HEK293 (cell line): ENCODE data around the gene HAUS1.

ENCODE experiments used
- CTCF ChIA-PET: fragments of 350-600 bp; formaldehyde crosslinking; extraction: SDS; loops from one replicate; lab custom pipeline; 2021; ENCODE audit warnings: antibody characterized with exemption; lab: Yijun Ruan, JAX
- POLR2A ChIA-PET: fragments of 300-600 bp; formaldehyde crosslinking; extraction: SDS; loops from one replicate; lab custom pipeline; 2020; ENCODE audit warnings: antibody characterized with exemption, inconsistent platforms; lab: Yijun Ruan, JAX
- H3K27ac ChIP-seq: fragments of 200-500 bp; sonication (Bioruptor generic); 2 replicates; pipeline ENCODE4 v1.5.1; 2014; ENCODE audit warnings: low read depth, low read length, control low read depth, inconsistent platforms; ENCODE audit errors: extremely low read depth
- H3K36me3 ChIP-seq, 2 experiments: fragments of 200-500 bp in 1 of 2; sonication (Bioruptor generic) in 1 of 2; 1 replicate in 1 of 2; 2 replicates in 1 of 2; pipeline ENCODE4 v1.5.1; 2014 to 2017; ENCODE audit warnings: inconsistent platforms in 2 of 2, low read length in 2 of 2; ENCODE audit not compliant: control insufficient read depth in 2 of 2, insufficient read depth in 1 of 2
- H3K4me1 ChIP-seq: fragments of 200-500 bp; sonication (Bioruptor generic); 2 replicates; pipeline ENCODE4 v1.5.1; 2014; ENCODE audit warnings: mild to moderate bottlenecking, low read length, inconsistent platforms; ENCODE audit not compliant: control insufficient read depth, insufficient read depth
- H3K4me3 ChIP-seq: 2 replicates; pipeline ENCODE4 v1.5.1; 2011; ENCODE audit warnings: low read depth, mild to moderate bottlenecking, control low read depth, low read length, moderate library complexity
- H3K9me3 ChIP-seq: fragments of 200-500 bp; sonication (Bioruptor generic); 2 replicates; pipeline ENCODE4 v1.5.1; 2014; ENCODE audit warnings: low read depth, low read length, inconsistent platforms; ENCODE audit not compliant: control insufficient read depth, insufficient read depth
- GLIS1 ChIP-seq: fragments of 450-650 bp; formaldehyde crosslinking; IDR thresholded peaks from 2 replicates; pipeline ENCODE4 v1.5.1; 2016; ENCODE audit warnings: missing biosample characterization, missing genetic modification characterization
- KLF1 ChIP-seq: fragments of 450-650 bp; formaldehyde crosslinking; IDR thresholded peaks from 2 replicates; pipeline ENCODE4 v1.5.1; 2016; ENCODE audit warnings: missing biosample characterization, missing genetic modification characterization
- KLF9 ChIP-seq: fragments of 450-650 bp; formaldehyde crosslinking; IDR thresholded peaks from 2 replicates; pipeline ENCODE4 v1.5.1; 2016; ENCODE audit warnings: missing biosample characterization, missing genetic modification characterization, low read depth
- SP7 ChIP-seq: fragments of 450-650 bp; formaldehyde crosslinking; IDR thresholded peaks from 2 replicates; pipeline ENCODE4 v1.5.1; 2016; ENCODE audit warnings: missing biosample characterization, missing genetic modification characterization
- ZNF341 ChIP-seq: fragments of 450-650 bp; formaldehyde crosslinking; IDR thresholded peaks from 2 replicates; pipeline ENCODE4; 2016; ENCODE audit warnings: low read depth, missing biosample characterization, missing genetic modification characterization
- ZNF354C ChIP-seq: fragments of 450-650 bp; formaldehyde crosslinking; IDR thresholded peaks from 2 replicates; pipeline ENCODE4 v1.5.1; 2016; ENCODE audit warnings: missing biosample characterization, missing genetic modification characterization, low read depth, borderline replicate concordance
- ZNF549 ChIP-seq: fragments of 450-650 bp; IDR thresholded peaks from 2 replicates; pipeline ENCODE4 v1.5.1; 2018; ENCODE audit warnings: missing biosample characterization, missing genetic modification characterization, mild to moderate bottlenecking, inconsistent platforms, moderate library complexity
- ZNF777 ChIP-seq: fragments of 450-650 bp; formaldehyde crosslinking; IDR thresholded peaks from 2 replicates; pipeline ENCODE4 v1.5.1; 2017; ENCODE audit warnings: missing biosample characterization, missing genetic modification characterization, borderline replicate concordance
- ZNF837 ChIP-seq: fragments of 450-650 bp; formaldehyde crosslinking; IDR thresholded peaks from 2 replicates; pipeline ENCODE4 v1.5.1; 2016; ENCODE audit warnings: missing biosample characterization, missing genetic modification characterization
- ZSCAN30 ChIP-seq: fragments of 450-650 bp; IDR thresholded peaks from 2 replicates; pipeline ENCODE4 v1.5.1; 2018; ENCODE audit warnings: missing biosample characterization, mild to moderate bottlenecking, missing genetic modification characterization, moderate library complexity
- TF ChIP-seq, protein P1 (sequence below): fragments of 450-650 bp; formaldehyde crosslinking; IDR thresholded peaks from 2 replicates; pipeline ENCODE4 v1.5.1; 2016; ENCODE audit warnings: missing biosample characterization, missing genetic modification characterization
- TF ChIP-seq, protein P2 (sequence below): fragments of 450-650 bp; formaldehyde crosslinking; IDR thresholded peaks from 2 replicates; pipeline ENCODE4 v1.5.1; 2016; ENCODE audit warnings: missing biosample characterization, missing genetic modification characterization
- TF ChIP-seq, protein P3 (sequence below): fragments of 450-650 bp; formaldehyde crosslinking; IDR thresholded peaks from 2 replicates; pipeline ENCODE4; 2016; ENCODE audit warnings: missing biosample characterization, missing genetic modification characterization
- TF ChIP-seq, protein P4 (sequence below): fragments of 450-650 bp; formaldehyde crosslinking; IDR thresholded peaks from 2 replicates; pipeline ENCODE4 v1.5.0; 2017; ENCODE audit warnings: missing biosample characterization, missing genetic modification characterization, borderline replicate concordance
- TF ChIP-seq, protein P5 (sequence below): fragments of 450-650 bp; formaldehyde crosslinking; IDR thresholded peaks from 2 replicates; pipeline ENCODE4 v1.5.1; 2016; ENCODE audit warnings: missing biosample characterization, missing genetic modification characterization
- TF ChIP-seq, protein P6 (sequence below): fragments of 450-650 bp; formaldehyde crosslinking; IDR thresholded peaks from 2 replicates; pipeline ENCODE4 v1.5.1; 2016; ENCODE audit warnings: missing biosample characterization, missing genetic modification characterization
- TF ChIP-seq, protein P7 (sequence below): fragments of 450-650 bp; formaldehyde crosslinking; optimal IDR thresholded peaks from 2 replicates; pipeline ENCODE3; 2016; ENCODE audit warnings: missing biosample characterization, mild to moderate bottlenecking, missing genetic modification characterization

HAUS1 gene

DNA sequence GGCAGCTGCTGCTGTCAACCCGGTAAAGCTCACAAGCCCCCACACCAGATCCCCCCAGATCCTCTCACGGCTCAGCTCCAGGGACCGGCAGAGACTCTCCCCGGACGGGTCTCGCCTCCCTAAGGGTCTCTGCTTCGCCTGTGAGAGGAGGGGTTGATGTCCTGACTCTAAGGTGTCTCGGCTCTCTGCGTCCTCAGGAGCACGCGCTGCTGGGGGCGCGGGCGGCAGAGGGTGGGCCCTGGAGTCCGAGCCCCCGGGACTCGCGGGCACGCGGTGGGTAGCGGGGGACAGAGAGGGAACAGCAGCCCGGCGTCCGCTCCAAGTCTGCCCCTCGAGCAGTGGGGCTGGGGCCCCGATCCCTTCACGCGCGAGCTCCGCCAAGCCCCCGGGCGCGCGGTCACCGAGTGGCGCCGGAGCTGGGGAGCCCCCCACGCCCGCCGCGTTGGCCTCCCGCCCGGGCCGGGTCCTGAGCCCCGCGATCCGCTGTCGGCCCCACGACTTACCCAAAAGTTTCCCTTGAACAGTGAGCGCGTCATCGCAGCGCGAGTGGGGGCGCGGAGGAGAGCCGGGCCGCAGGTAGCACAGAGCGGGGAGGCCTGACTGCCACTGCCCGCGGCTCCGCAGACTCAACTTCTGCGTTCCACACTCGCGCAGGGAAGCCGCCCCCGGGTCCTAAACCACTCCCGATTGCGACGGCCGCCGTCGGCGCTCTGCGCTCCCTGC, 32.4 kb upstream of the HAUS1 start, which contains the start of gene PSTPIP2 (continued):
- TF ChIP-seq, protein P1, sequence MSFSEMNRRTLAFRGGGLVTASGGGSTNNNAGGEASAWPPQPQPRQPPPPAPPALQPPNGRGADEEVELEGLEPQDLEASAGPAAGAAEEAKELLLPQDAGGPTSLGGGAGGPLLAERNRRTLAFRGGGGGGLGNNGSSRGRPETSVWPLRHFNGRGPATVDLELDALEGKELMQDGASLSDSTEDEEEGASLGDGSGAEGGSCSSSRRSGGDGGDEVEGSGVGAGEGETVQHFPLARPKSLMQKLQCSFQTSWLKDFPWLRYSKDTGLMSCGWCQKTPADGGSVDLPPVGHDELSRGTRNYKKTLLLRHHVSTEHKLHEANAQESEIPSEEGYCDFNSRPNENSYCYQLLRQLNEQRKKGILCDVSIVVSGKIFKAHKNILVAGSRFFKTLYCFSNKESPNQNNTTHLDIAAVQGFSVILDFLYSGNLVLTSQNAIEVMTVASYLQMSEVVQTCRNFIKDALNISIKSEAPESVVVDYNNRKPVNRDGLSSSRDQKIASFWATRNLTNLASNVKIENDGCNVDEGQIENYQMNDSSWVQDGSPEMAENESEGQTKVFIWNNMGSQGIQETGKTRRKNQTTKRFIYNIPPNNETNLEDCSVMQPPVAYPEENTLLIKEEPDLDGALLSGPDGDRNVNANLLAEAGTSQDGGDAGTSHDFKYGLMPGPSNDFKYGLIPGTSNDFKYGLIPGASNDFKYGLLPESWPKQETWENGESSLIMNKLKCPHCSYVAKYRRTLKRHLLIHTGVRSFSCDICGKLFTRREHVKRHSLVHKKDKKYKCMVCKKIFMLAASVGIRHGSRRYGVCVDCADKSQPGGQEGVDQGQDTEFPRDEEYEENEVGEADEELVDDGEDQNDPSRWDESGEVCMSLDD (tag by site-specific recombination), result peak; percentile 24; the same call in 1 of the 2 replicates
- TF ChIP-seq ZNF777 (peak; percentile 92), ZNF837 (tag by site-specific recombination) (no peak), GLIS1 (tag by site-specific recombination) (peak; percentile 21; the same call in 1 of the 2 replicates), ZNF341 (tag by site-specific recombination) (0 out of 2 replicates have a peak, but pooled peaks have one; percentile 15), ZNF354C (tag by site-specific recombination) (no peak), KLF1 (tag by site-specific recombination) (0 out of 2 replicates have a peak, but pooled peaks have one; percentile 17), ZNF549 (tag by site-specific recombination) (0 out of 2 replicates have a peak, but pooled peaks have one; percentile 24), KLF9 (no peak), SP7 (tag by site-specific recombination) (0 out of 2 replicates have a peak, but pooled peaks have one; percentile 17), ZSCAN30 (tag by site-specific recombination) (0 out of 2 replicates have a peak, but pooled peaks have one; percentile 42)
- TF ChIP-seq, protein P2, sequence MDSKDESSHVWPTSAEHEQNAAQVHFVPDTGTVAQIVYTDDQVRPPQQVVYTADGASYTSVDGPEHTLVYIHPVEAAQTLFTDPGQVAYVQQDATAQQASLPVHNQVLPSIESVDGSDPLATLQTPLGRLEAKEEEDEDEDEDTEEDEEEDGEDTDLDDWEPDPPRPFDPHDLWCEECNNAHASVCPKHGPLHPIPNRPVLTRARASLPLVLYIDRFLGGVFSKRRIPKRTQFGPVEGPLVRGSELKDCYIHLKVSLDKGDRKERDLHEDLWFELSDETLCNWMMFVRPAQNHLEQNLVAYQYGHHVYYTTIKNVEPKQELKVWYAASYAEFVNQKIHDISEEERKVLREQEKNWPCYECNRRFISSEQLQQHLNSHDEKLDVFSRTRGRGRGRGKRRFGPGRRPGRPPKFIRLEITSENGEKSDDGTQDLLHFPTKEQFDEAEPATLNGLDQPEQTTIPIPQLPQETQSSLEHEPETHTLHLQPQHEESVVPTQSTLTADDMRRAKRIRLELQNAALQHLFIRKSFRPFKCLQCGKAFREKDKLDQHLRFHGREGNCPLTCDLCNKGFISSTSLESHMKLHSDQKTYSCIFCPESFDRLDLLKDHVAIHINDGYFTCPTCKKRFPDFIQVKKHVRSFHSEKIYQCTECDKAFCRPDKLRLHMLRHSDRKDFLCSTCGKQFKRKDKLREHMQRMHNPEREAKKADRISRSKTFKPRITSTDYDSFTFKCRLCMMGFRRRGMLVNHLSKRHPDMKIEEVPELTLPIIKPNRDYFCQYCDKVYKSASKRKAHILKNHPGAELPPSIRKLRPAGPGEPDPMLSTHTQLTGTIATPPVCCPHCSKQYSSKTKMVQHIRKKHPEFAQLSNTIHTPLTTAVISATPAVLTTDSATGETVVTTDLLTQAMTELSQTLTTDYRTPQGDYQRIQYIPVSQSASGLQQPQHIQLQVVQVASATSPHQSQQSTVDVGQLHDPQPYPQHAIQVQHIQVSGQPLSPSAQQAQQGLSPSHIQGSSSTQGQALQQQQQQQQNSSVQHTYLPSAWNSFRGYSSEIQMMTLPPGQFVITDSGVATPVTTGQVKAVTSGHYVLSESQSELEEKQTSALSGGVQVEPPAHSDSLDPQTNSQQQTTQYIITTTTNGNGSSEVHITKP (tag by site-specific recombination), result no peak
- TF ChIP-seq, protein P3, sequence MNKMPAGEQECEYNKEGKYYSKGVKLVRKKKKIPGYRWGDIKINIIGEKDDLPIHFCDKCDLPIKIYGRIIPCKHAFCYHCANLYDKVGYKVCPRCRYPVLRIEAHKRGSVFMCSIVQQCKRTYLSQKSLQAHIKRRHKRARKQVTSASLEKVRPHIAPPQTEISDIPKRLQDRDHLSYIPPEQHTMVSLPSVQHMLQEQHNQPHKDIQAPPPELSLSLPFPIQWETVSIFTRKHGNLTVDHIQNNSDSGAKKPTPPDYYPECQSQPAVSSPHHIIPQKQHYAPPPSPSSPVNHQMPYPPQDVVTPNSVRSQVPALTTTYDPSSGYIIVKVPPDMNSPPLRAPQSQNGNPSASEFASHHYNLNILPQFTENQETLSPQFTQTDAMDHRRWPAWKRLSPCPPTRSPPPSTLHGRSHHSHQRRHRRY (tag by site-specific recombination), result no peak
- TF ChIP-seq, protein P4, sequence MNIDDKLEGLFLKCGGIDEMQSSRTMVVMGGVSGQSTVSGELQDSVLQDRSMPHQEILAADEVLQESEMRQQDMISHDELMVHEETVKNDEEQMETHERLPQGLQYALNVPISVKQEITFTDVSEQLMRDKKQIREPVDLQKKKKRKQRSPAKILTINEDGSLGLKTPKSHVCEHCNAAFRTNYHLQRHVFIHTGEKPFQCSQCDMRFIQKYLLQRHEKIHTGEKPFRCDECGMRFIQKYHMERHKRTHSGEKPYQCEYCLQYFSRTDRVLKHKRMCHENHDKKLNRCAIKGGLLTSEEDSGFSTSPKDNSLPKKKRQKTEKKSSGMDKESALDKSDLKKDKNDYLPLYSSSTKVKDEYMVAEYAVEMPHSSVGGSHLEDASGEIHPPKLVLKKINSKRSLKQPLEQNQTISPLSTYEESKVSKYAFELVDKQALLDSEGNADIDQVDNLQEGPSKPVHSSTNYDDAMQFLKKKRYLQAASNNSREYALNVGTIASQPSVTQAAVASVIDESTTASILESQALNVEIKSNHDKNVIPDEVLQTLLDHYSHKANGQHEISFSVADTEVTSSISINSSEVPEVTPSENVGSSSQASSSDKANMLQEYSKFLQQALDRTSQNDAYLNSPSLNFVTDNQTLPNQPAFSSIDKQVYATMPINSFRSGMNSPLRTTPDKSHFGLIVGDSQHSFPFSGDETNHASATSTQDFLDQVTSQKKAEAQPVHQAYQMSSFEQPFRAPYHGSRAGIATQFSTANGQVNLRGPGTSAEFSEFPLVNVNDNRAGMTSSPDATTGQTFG (tag by site-specific recombination), result no peak

DNA sequence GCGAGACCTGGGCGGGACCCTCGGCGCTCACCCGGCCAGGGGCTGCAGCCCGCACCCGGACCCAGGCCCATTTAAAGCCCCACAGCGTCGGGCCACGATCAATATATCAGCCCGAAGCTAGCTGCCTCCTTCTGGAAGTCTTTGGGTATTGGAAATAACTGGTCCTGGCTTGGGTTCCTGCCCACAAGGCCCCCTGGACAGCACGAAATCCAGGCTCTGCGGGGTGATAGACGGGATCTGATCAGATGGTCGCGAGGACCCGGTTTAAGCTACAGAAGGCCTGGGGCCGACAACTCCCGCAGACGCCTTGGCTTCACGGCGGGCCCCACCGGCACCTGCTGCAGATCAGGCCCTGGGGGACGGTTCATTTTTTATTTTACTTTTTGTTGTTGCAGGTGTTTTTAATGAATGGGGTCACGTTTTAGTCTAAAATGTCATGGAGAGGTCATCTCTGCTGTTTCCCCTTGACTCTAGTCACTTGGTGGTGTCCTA, 31.8 kb upstream of the HAUS1 start:
- ChIA-PET POLR2A (no interaction called here), CTCF (interaction anchor here (0.8 to 3.7 kb wide), 14 partner anchors 12 to 408 kb away, joined by 5 to 48 read pairs (median 8); no protein-coding TSS in a partner anchor)
- no peaks in the 10 kb centered on the region for H3K9me3 ChIP-seq
- H3K4me1 ChIP-seq, result no peaks in the 10 kb centered on the region
- H3K4me3 ChIP-seq, result peak overlapping the region; percentile 65
- no peaks in the 10 kb centered on the region for H3K36me3 ChIP-seq
- H3K27ac ChIP-seq, result no peak overlapping the region; the same call in 1 of the 2 replicates
- TF ChIP-seq, protein P5, sequence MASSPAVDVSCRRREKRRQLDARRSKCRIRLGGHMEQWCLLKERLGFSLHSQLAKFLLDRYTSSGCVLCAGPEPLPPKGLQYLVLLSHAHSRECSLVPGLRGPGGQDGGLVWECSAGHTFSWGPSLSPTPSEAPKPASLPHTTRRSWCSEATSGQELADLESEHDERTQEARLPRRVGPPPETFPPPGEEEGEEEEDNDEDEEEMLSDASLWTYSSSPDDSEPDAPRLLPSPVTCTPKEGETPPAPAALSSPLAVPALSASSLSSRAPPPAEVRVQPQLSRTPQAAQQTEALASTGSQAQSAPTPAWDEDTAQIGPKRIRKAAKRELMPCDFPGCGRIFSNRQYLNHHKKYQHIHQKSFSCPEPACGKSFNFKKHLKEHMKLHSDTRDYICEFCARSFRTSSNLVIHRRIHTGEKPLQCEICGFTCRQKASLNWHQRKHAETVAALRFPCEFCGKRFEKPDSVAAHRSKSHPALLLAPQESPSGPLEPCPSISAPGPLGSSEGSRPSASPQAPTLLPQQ, result peak; percentile 87
- TF ChIP-seq, protein P6, sequence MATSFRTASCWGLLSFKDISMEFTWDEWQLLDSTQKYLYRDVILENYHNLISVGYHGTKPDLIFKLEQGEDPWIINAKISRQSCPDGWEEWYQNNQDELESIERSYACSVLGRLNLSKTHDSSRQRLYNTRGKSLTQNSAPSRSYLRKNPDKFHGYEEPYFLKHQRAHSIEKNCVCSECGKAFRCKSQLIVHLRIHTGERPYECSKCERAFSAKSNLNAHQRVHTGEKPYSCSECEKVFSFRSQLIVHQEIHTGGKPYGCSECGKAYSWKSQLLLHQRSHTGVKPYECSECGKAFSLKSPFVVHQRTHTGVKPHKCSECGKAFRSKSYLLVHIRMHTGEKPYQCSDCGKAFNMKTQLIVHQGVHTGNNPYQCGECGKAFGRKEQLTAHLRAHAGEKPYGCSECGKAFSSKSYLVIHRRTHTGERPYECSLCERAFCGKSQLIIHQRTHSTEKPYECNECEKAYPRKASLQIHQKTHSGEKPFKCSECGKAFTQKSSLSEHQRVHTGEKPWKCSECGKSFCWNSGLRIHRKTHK (tag by site-specific recombination), result no peak
- TF ChIP-seq, protein P7, sequence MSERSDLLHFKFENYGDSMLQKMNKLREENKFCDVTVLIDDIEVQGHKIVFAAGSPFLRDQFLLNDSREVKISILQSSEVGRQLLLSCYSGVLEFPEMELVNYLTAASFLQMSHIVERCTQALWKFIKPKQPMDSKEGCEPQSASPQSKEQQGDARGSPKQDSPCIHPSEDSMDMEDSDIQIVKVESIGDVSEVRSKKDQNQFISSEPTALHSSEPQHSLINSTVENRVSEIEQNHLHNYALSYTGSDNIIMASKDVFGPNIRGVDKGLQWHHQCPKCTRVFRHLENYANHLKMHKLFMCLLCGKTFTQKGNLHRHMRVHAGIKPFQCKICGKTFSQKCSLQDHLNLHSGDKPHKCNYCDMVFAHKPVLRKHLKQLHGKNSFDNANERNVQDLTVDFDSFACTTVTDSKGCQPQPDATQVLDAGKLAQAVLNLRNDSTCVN (tag by site-specific recombination), result no peak
